Loucy (cell line): ENCODE results near the gene COPE.
"Not testable (repeated sequence)": the region's sequence is repeated elsewhere in the genome, so short reads cannot be mapped to it uniquely, and the experiment has no call there.

ENCODE experiments used
- H2AFZ ChIP-seq: fragments of 200-600 bp; sonication (generic); 2 replicates; pipeline ENCODE4 v1.6.0; 2016; ENCODE audit warnings: antibody characterized with exemption, mild to moderate bottlenecking, low read length, moderate library complexity
- H3F3A ChIP-seq: fragments of 200-600 bp; 2 replicates; pipeline ENCODE4 v1.6.0; 2016; ENCODE audit warnings: antibody characterized with exemption, low read depth, mild to moderate bottlenecking
- H3K27me3 ChIP-seq: fragments of 200-600 bp; sonication (generic); 2 replicates; pipeline ENCODE4 v1.6.1; 2014; ENCODE audit warnings: low read length, mild to moderate bottlenecking; ENCODE audit not compliant: insufficient read depth, poor library complexity, severe bottlenecking
- H3K36me3 ChIP-seq: fragments of 200-600 bp; sonication (generic); 2 replicates; pipeline ENCODE4 v1.6.1; 2016; ENCODE audit warnings: low read length; ENCODE audit not compliant: insufficient read depth
- H3K4me1 ChIP-seq: fragments of 200-600 bp; sonication (generic); 2 replicates; pipeline ENCODE4 v1.5.1; 2014; ENCODE audit warnings: low read length, mild to moderate bottlenecking; ENCODE audit not compliant: insufficient read depth, poor library complexity, severe bottlenecking
- H3K4me2 ChIP-seq: fragments of 200-600 bp; sonication (generic); 2 replicates; pipeline ENCODE4 v1.6.0; 2014; ENCODE audit warnings: antibody characterized with exemption, low read length, low read depth, mild to moderate bottlenecking; ENCODE audit not compliant: poor library complexity, severe bottlenecking
- H3K4me3 ChIP-seq: fragments of 200-600 bp; sonication (generic); 2 replicates; pipeline ENCODE4 v1.5.1; 2014; ENCODE audit warnings: low read length, mild to moderate bottlenecking, mixed read lengths; ENCODE audit not compliant: poor library complexity, severe bottlenecking
- H3K79me2 ChIP-seq: fragments of 200-600 bp; sonication (generic); 2 replicates; pipeline ENCODE4 v1.6.1; 2014; ENCODE audit warnings: low read length; ENCODE audit not compliant: insufficient read depth
- H3K9ac ChIP-seq: fragments of 200-600 bp; sonication (generic); 2 replicates; pipeline ENCODE4 v1.6.0; 2014; ENCODE audit warnings: mild to moderate bottlenecking, low read depth, low read length, moderate library complexity; ENCODE audit not compliant: poor library complexity, severe bottlenecking
- H3K9me2 ChIP-seq: fragments of 200-600 bp; sonication (generic); replicated peaks from 2 replicates; pipeline ENCODE4 v1.6.1; 2016; ENCODE audit warnings: low read depth, low read length, mixed read lengths
- H3K9me3 ChIP-seq: fragments of 200-600 bp; sonication (generic); 2 replicates; pipeline ENCODE4 v1.6.1; 2014; ENCODE audit warnings: mild to moderate bottlenecking, antibody characterized with exemption, low read length, low read depth; ENCODE audit not compliant: insufficient read depth
- H4K20me1 ChIP-seq: fragments of 200-600 bp; sonication (generic); 2 replicates; pipeline ENCODE4 v1.6.0; 2014; ENCODE audit warnings: antibody characterized with exemption, low read length, mild to moderate bottlenecking; ENCODE audit not compliant: insufficient read depth, poor library complexity, severe bottlenecking
- EZH2phosphoT487 ChIP-seq: fragments of 200-600 bp; IDR thresholded peaks from 2 replicates; pipeline ENCODE4 v1.6.1; 2018; ENCODE audit warnings: antibody characterized with exemption, mild to moderate bottlenecking, moderate library complexity, borderline replicate concordance
- TF ChIP-seq, protein P1 (sequence below): fragments of 200-600 bp; sonication (generic); conservative IDR thresholded peaks from 2 replicates; pipeline ENCODE4 v1.5.1; 2014; ENCODE audit warnings: mild to moderate bottlenecking, antibody characterized with exemption, low read length

Gene COPE

DNA sequence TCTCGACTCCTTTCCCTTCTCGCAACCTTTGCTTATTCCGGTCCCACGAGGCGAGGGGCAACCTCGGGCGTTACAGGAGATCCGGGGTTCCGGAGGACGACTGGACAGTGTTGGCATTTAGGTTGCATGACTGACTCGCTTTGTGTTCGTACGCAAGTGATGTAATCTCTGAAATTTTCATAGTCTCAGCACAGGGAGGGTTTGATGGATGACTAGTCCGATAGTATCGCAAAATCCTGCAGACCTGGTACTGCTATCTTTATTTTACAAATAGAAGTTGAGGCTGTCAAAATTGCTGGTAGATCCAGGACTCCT is 670 bp upstream of the COPE start:
- Histone ChIP-seq H3F3A (no peaks in the 10 kb centered on the region), H3K79me2 (peaks cover 62% of the 10 kb centered on the region), H3K4me1 (peaks cover 3% of the 10 kb centered on the region), H3K9me3 (no peaks in the 10 kb centered on the region), H4K20me1 (peaks cover 20% of the 10 kb centered on the region), H3K9ac (peak overlapping the region; percentile 80), H2AFZ (peak overlapping the region; percentile 75), H3K36me3 (peaks cover 25% of the 10 kb centered on the region; the same call in 1 of the 2 replicates), H3K27me3 (no peaks in the 10 kb centered on the region), H3K4me3 (peak overlapping the region; percentile 97), H3K4me2 (peak overlapping the region; percentile 91), H3K9me2 (no peaks in the 10 kb centered on the region)
- TF ChIP-seq, protein P1, sequence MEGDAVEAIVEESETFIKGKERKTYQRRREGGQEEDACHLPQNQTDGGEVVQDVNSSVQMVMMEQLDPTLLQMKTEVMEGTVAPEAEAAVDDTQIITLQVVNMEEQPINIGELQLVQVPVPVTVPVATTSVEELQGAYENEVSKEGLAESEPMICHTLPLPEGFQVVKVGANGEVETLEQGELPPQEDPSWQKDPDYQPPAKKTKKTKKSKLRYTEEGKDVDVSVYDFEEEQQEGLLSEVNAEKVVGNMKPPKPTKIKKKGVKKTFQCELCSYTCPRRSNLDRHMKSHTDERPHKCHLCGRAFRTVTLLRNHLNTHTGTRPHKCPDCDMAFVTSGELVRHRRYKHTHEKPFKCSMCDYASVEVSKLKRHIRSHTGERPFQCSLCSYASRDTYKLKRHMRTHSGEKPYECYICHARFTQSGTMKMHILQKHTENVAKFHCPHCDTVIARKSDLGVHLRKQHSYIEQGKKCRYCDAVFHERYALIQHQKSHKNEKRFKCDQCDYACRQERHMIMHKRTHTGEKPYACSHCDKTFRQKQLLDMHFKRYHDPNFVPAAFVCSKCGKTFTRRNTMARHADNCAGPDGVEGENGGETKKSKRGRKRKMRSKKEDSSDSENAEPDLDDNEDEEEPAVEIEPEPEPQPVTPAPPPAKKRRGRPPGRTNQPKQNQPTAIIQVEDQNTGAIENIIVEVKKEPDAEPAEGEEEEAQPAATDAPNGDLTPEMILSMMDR = no peak
- TF ChIP-seq EZH2phosphoT487 = no peak

DNA sequence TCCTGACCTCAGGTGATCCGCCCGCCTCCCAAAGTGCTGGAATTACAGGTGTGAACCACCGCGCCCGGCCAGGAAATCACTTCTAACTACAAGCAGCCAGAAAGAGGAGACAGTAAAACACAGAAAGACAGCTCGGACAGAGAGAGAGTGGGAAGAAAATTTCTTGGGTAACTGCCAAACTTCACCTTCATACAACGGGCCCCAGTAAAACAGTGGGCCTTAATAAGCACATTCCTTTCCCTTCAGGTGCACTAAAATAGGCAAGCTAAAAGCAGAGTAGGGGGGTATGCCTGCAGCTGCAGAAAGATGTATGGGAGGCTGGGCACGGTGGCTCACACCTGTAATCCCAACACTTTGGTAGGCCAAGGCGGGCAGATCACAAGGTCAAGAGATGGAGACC is 1.6 kb downstream of the COPE start:
- H3K4me2 ChIP-seq = peak overlapping the region; percentile 85
- not testable (repeated sequence) for H3F3A ChIP-seq, H3K9me3 ChIP-seq, H3K36me3 ChIP-seq, H3K9me2 ChIP-seq, H2AFZ ChIP-seq, H3K9ac ChIP-seq, H3K27me3 ChIP-seq, H3K4me1 ChIP-seq
- H3K79me2 ChIP-seq = peaks cover 83% of the 10 kb centered on the region
- peak overlapping the region; percentile 88 for H3K4me3 ChIP-seq
- peaks cover 20% of the 10 kb centered on the region for H4K20me1 ChIP-seq

DNA sequence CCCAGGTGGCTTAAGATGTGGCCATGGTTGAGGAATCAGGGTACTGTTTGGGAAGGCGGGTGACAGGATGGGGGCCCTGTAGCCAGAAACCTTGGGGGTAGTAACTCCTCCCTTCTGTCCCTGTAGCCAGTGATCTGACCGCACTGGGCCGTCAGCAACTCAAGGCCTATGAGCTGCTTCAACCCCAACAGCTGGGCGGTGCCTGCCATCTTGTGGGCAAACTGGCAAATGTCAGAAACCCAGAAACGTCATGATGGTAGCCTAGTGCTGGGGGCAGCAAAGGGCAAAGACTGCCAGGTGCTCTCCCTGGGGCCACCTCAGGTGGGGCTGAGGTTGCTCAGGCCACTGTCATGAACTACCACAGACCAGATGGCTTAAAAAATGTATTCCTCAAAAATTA is 3.5 kb downstream of the COPE start:
- H3K9me2 ChIP-seq = no peaks in the 10 kb centered on the region
- H3K36me3 ChIP-seq = no peaks in the 10 kb centered on the region; the same call in 1 of the 2 replicates
- H3K4me1 ChIP-seq = peaks cover 3% of the 10 kb centered on the region

DNA sequence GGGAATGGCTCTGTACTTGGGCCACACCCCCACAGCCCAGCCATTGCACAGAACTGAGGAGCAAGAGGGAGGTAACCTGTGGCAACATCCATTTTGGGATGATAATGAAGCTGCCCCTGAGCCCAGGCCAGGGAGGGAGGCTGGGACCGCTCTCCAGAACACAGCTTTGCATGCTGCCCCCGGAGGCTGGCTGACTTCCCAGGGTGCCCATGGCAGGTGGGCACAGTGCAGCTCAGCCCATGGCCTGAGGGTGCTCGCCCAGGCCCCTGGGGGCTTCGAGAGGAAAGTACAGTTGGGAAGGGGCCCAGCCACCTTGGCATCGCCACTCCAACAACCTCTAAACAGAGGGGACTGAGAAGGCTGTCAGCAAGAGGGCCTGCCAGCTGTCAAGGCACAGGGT is 5.7 kb downstream of the COPE start:
- Histone ChIP-seq H2AFZ (no peak overlapping the region), H3K4me3 (no peak overlapping the region), H3K4me1 (peaks cover 3% of the 10 kb centered on the region), H3K9me3 (no peaks in the 10 kb centered on the region), H3K4me2 (no peak overlapping the region), H3F3A (no peaks in the 10 kb centered on the region), H3K9me2 (no peaks in the 10 kb centered on the region), H3K79me2 (peaks cover 53% of the 10 kb centered on the region), H4K20me1 (peaks cover 13% of the 10 kb centered on the region), H3K36me3 (no peaks in the 10 kb centered on the region; the same call in 1 of the 2 replicates), H3K27me3 (no peaks in the 10 kb centered on the region), H3K9ac (no peak overlapping the region)
- TF ChIP-seq EZH2phosphoT487 = no peak
- TF ChIP-seq, protein P1 = no peak

More for the DNA sequence above, 3.5 kb downstream of the COPE start:
- no peaks in the 10 kb centered on the region for H3K27me3 ChIP-seq
- TF ChIP-seq EZH2phosphoT487 = no peak
- TF ChIP-seq, protein P1 = peak; percentile 69
- no peak overlapping the region for H3K4me3 ChIP-seq
- H4K20me1 ChIP-seq = peaks cover 16% of the 10 kb centered on the region
- H3K4me2 ChIP-seq = peak overlapping the region; percentile 44
- H3K9me3 ChIP-seq = no peaks in the 10 kb centered on the region
- H3F3A ChIP-seq = no peaks in the 10 kb centered on the region
- H3K79me2 ChIP-seq = peaks cover 70% of the 10 kb centered on the region
- H2AFZ ChIP-seq = no peak overlapping the region
- H3K9ac ChIP-seq = peak overlapping the region; percentile 2
